B cell (primary cell): ENCODE measurements around the gene DSG2. TPM values are rescaled to one million over a fixed set of nuclear protein-coding genes. Genes with fewer than 3 reads are reported as not detected.

ENCODE experiments used
- ATAC-seq: fragments of 200-7000 bp; cut with Tn5 transposase; one replicate; pipeline ENCODE4 v1.10.0; 2021; ENCODE audit warnings: low read depth, mild to moderate bottlenecking, moderate number of reproducible peaks, moderate library complexity
- CTCF ChIA-PET: fragments of 350-600 bp; sonication (Branson Sonifier 250); formaldehyde crosslinking; loops from one replicate; lab custom pipeline; 2021; ENCODE audit warnings: antibody characterized with exemption, inconsistent platforms; lab: Charles Lee
- POLR2A ChIA-PET: fragments of 350-600 bp; sonication (Branson Sonifier 250); formaldehyde crosslinking; loops from one replicate; lab custom pipeline; 2021; ENCODE audit warnings: antibody characterized with exemption; lab: Charles Lee
- DNase-seq: peaks from one replicate; pipeline ENCODE4 v3.0.0; 2013
- H2AFZ ChIP-seq: 2 replicates; pipeline ENCODE4 v1.6.1; 2012; ENCODE audit warnings: mild to moderate bottlenecking, low read depth, low read length; ENCODE audit not compliant: insufficient read depth, poor library complexity, severe bottlenecking
- H3K27ac ChIP-seq, 2 donors: 1 replicate in 1 of 2; 2 replicates in 1 of 2; pipeline ENCODE4 v1.5.1; 2012 to 2013; ENCODE audit warnings: low read length in 2 of 2, mild to moderate bottlenecking in 2 of 2, moderate library complexity in 1 of 2
- H3K27me3 ChIP-seq, 4 experiments: fragments of 200-600 bp in 1 of 4; sonication (generic) in 1 of 4; replicated peaks in 1 of 4; 1 replicate in 2 of 4; 2 replicates in 2 of 4; pipeline versions ENCODE4 v1.6.1 to v1.7.0; 2013 to 2016; ENCODE audit warnings: low read length in 3 of 4, mild to moderate bottlenecking in 2 of 4, mixed read lengths in 1 of 4, moderate library complexity in 1 of 4; ENCODE audit not compliant: insufficient read depth in 4 of 4, control insufficient read depth in 3 of 4; ENCODE audit errors: control extremely low read depth in 1 of 4
- H3K36me3 ChIP-seq, 2 experiments: replicated peaks in 1 of 2; 1 replicate in 1 of 2; 2 replicates in 1 of 2; pipeline versions ENCODE4 v1.6.1 to v1.7.1; 2013; ENCODE audit warnings: low read length in 1 of 2; ENCODE audit not compliant: insufficient read depth in 2 of 2, control insufficient read depth in 1 of 2; ENCODE audit errors: control extremely low read depth in 1 of 2, extremely low read depth in 1 of 2
- H3K4me1 ChIP-seq, 2 donors: fragments of 200-600 bp in 1 of 2; sonication (generic) in 1 of 2; 1 replicate in 1 of 2; 2 replicates in 1 of 2; pipeline versions ENCODE4 v1.5.1 to v1.6.1; 2013 to 2017; ENCODE audit warnings: low read length in 2 of 2; ENCODE audit not compliant: control insufficient read depth in 2 of 2, insufficient read depth in 2 of 2
- H3K4me2 ChIP-seq: replicated peaks from 2 replicates; pipeline ENCODE3; 2012; ENCODE audit warnings: mild to moderate bottlenecking, low read depth, low read length; ENCODE audit not compliant: poor library complexity, severe bottlenecking
- H3K4me3 ChIP-seq, 5 experiments: fragments of 200-600 bp in 1 of 5; sonication (generic) in 1 of 5; 1 replicate in 3 of 5; 2 replicates in 2 of 5; pipeline versions ENCODE4 v1.5.1 to v1.7.0; 2011 to 2016; ENCODE audit warnings: low read length in 4 of 5, mild to moderate bottlenecking in 4 of 5, low read depth in 2 of 5, control low read depth in 1 of 5, moderate library complexity in 1 of 5; ENCODE audit not compliant: insufficient read depth in 1 of 5; ENCODE audit errors: control extremely low read depth in 1 of 5, extremely low read depth in 1 of 5
- H3K79me2 ChIP-seq: fragments of 200-600 bp; sonication (generic); one replicate; pipeline ENCODE4 v1.6.0; 2016; ENCODE audit warnings: low read length; ENCODE audit not compliant: control insufficient read depth, insufficient read depth
- H3K9ac ChIP-seq: fragments of 200-600 bp; sonication (generic); 2 replicates; pipeline ENCODE4 v1.6.1; 2017; ENCODE audit warnings: mild to moderate bottlenecking, low read length, moderate library complexity
- H3K9me3 ChIP-seq, 3 donors: one replicate each; pipeline versions ENCODE4 v1.6.1 to v1.7.1; 2013; ENCODE audit warnings: low read length in 2 of 3; ENCODE audit not compliant: control insufficient read depth in 2 of 3, insufficient read depth in 1 of 3; ENCODE audit errors: control extremely low read depth in 1 of 3
- H4K20me1 ChIP-seq: 2 replicates; pipeline ENCODE4 v1.6.0; 2012; ENCODE audit warnings: mild to moderate bottlenecking, low read length; ENCODE audit not compliant: insufficient read depth, control insufficient read depth, poor library complexity, severe bottlenecking
- H3K27ac Mint-ChIP-seq: one replicate; pipeline ENCODE4 v1.8.0; 2021; ENCODE audit warnings: mixed read lengths
- H3K27me3 Mint-ChIP-seq: one replicate; pipeline ENCODE4 v1.8.0; 2021; ENCODE audit warnings: mixed read lengths
- H3K4me1 Mint-ChIP-seq: one replicate; pipeline ENCODE4 v1.8.0; 2021; ENCODE audit warnings: mixed read lengths
- H3K4me3 Mint-ChIP-seq: one replicate; pipeline ENCODE4 v1.8.0; 2021; ENCODE audit warnings: mixed read lengths
- H3K9me3 Mint-ChIP-seq: one replicate; pipeline ENCODE4 v1.8.0; 2022; ENCODE audit warnings: mixed read lengths; ENCODE audit not compliant: insufficient read depth
- CTCF ChIP-seq: fragments of 200-600 bp; IDR thresholded peaks from one replicate; pipeline ENCODE4 v1.8.0; 2022; ENCODE audit warnings: antibody characterized with exemption, mild to moderate bottlenecking
- EZH2 ChIP-seq: IDR thresholded peaks from 2 replicates; pipeline ENCODE4 v1.6.1; 2012; ENCODE audit warnings: borderline replicate concordance, low read depth, mild to moderate bottlenecking, moderate library complexity, low read length; ENCODE audit not compliant: insufficient read depth, poor library complexity, severe bottlenecking
- WGBS: methylation state at CpG from one replicate; pipeline ENCODE4 v1.1.5; 2013; ENCODE audit warnings: missing lambda C conversion rate; ENCODE audit not compliant: insufficient coverage; 5-methylcytosine and 5-hydroxymethylcytosine counted together
- intact Hi-C: fragments of 100-400 bp; cut with micrococcal nuclease; formaldehyde crosslinking; loops from one replicate; pipeline ENCODE4 v1.10.0; 2022
- polyA plus RNA-seq: library from polyadenylated mRNA; depleted of rRNA; stranded (reverse); fragments of >200 nt; gene quantifications from 2 replicates; pipeline ENCODE4 v1.2.3, GENCODE V29; 2012
- total RNA-seq, 2 donors: library from RNA; stranded (reverse); fragments of 120-200 nt in 1 of 2; gene quantifications; 1 replicate in 1 of 2; 2 replicates in 1 of 2; pipeline versions ENCODE4 v1.2.3 to v1.2.4, GENCODE V29; 2013 to 2022

The DSG2 gene
- total and polyA plus RNA-seq, 2 donors (not counting 1 experiment from before 2014, with no cell fraction given): not detected

- Histone ChIP-seq H3K4me3 (no peak overlapping the region), H3K36me3 (no peaks in the 10 kb centered on the region), H3K4me1 (no peaks in the 10 kb centered on the region), H3K4me2 (no peak overlapping the region), H3K9me3 (no peaks in the 10 kb centered on the region), H3K79me2 (no peaks in the 10 kb centered on the region), H4K20me1 (no peaks in the 10 kb centered on the region), H3K9ac (no peak overlapping the region), H3K27me3 (no peaks in the 10 kb centered on the region), H2AFZ (no peak overlapping the region), H3K27ac (no peak overlapping the region)
- no peaks in the 10 kb centered on the region for H3K9me3 Mint-ChIP-seq
- 36% methylated on average over 4 of the region's 4 CpGs for WGBS
- DNase-seq: no peak
- no peaks in the 10 kb centered on the region for H3K4me1 Mint-ChIP-seq
- no peak overlapping the region for H3K27ac Mint-ChIP-seq
- ChIA-PET CTCF (interaction anchor here (1.2 kb wide), 1 partner anchor 24 kb away, joined by 3 read pairs; no protein-coding TSS in a partner anchor), POLR2A (no interaction called here)
- H3K27me3 Mint-ChIP-seq: no peaks in the 10 kb centered on the region
- no peak for ATAC-seq
- intact Hi-C loops: no loop called here
- no peak overlapping the region for H3K4me3 Mint-ChIP-seq
- TF ChIP-seq EZH2 (no peak), CTCF (no peak)
These were observed 78.7 kb downstream of the DSG2 start for GRCh38 chr18:31576670-31577069.

GRCh38 chr18:31577195-31577594 lies 79.2 kb downstream of the DSG2 start:
- no peak for ATAC-seq
- Histone ChIP-seq H3K27ac (no peak overlapping the region), H3K27me3 (no peaks in the 10 kb centered on the region), H3K4me2 (no peak overlapping the region), H3K9ac (no peak overlapping the region), H3K4me3 (no peak overlapping the region), H3K36me3 (no peaks in the 10 kb centered on the region), H3K79me2 (no peaks in the 10 kb centered on the region), H3K9me3 (no peaks in the 10 kb centered on the region), H2AFZ (no peak overlapping the region), H4K20me1 (no peaks in the 10 kb centered on the region), H3K4me1 (no peaks in the 10 kb centered on the region)
- ChIA-PET POLR2A (no interaction called here), CTCF (no interaction called here)
- WGBS: no CpG with 5 or more reads among the region's 1 CpG
- Mint-ChIP-seq H3K27ac (no peak overlapping the region), H3K4me1 (no peaks in the 10 kb centered on the region), H3K27me3 (no peaks in the 10 kb centered on the region), H3K4me3 (no peak overlapping the region), H3K9me3 (no peaks in the 10 kb centered on the region)
- DNase-seq: no peak
- intact Hi-C loops: no loop called here
- TF ChIP-seq EZH2 (no peak), CTCF (no peak)
